Stimulated activated CD4-positive, alpha-beta T cell treated with anti-CD3 and anti-CD28 coated beads, Interleukin-1b, Interleukin-23, amount 100 ng/mL, for 4 hours (primary cell): ENCODE measurements around the gene IL17D.

Experiments used
- DNase-seq, 2 donors: peaks; one replicate each; pipeline ENCODE4 v3.0.0-alpha.2; 2020; ENCODE audit warnings: low read depth in 2 of 2

The IL17D gene

DNA sequence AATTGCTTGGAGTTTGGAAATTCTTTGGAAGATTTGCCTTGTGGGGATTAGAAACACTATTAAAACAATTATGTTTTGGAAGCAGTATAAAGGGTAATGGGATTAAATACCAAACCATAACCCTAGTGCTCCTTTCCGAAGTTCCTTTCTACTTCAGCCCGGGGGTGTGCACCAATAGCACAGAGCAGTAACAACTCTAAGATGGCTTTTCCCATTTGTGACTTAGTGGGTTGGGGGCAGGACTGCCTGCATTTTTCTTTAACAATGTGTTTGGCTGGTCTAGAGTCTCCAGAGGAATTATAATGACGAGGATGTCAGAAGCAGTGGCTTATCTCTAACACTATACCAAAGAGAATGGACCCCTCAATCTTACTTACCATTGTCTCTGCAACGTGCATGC, 11.9 kb upstream of the IL17D start:
- DNase-seq, result no peak

DNA sequence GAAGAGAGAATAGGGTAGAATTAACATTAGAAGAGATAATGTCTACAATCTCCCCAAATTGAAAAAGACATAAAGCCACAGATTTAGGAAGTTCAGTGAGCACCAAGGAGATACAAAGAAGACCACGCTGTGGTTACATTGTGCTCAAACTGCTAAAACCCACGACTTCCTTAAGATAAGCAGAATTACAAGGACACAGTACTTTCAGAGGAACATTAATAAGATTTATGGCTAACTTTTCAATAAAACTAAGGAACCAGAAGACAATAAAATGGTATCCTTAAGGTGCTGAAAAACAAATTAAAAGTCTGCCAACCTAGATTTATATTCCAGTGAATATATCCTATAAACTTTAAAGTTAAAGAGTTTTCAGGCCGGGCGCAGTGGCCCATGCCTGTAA, 7.4 kb upstream of the IL17D start:
- DNase-seq, result no peak

DNA sequence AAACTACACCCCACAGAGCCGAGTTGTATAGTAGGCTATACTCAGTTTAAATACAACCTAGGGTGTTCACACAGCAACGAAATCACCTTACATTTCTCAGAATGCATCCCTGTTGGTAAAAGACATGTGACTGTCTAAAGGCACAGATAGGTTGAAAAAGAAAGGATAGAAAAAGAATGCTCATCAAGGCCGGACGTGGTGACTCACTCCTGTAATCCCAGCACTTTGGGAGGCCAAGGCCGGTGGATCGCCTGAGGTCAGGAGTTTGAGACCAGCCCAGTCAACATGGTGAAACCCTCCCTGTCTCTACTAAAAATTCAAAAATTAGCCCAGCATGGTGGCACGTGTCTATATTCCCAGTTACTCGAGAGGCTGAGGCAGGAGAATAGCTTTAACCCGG, 3.8 kb upstream of the IL17D start:
- DNase-seq, result no peak

DNA sequence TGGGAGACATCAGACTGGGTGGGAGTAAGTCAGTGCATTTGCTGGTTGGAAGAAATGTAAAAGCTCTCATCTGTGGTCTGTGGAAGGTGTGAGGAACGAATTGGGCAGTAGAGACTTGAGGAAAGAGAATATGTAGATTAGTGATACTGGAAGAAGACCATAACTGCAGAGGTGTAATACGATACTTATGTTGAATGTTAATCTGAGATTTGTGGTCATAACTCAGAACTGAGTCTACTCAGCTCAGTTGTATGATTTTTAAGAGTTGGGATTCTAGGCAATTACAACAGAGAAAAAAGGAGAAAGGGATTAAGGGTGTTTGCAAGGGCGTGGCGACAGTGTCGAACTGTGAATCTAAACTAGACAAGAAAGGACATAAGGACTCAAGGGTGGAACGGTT, 3.2 kb upstream of the IL17D start:
- DNase-seq, result no peak

DNA sequence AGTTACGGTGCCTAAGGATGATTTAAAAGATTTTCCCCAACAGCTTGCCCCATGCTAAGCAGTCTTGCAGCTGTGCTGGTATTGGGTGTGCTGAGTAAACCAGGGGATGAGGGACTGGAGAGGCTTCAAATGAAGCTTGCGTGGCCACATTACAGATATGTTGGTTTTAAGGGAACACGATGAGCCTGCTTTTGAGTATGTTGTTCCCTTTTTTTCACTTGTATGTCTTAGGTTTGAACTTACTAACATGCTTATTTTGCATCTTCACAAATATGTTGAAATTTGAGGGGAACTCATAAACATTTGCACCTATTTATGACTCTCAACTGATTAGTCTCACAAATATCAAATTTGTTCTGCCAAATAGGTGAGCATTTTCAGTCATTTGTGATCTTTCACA, 2.0 kb upstream of the IL17D start:
- no peak for DNase-seq

DNA sequence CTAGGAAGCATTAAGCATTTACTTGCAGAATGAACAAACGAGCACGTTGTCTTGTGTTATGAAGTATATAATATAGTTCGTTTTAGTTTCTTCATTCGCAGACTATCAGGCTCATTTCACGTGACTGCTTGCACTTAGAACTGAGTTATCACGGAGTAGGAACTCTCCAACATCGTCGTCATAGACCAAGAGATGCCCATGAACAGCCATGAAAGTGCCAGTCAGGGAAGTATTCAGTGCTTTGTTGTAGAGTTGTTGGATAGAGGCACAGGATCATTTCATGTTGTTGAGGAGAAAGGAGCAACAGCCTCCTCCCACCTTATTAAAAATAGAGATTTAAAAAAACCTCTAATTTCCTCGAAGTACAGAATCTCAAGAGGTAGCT, 977 bp upstream of the IL17D start:
- DNase-seq, result no peak

DNA sequence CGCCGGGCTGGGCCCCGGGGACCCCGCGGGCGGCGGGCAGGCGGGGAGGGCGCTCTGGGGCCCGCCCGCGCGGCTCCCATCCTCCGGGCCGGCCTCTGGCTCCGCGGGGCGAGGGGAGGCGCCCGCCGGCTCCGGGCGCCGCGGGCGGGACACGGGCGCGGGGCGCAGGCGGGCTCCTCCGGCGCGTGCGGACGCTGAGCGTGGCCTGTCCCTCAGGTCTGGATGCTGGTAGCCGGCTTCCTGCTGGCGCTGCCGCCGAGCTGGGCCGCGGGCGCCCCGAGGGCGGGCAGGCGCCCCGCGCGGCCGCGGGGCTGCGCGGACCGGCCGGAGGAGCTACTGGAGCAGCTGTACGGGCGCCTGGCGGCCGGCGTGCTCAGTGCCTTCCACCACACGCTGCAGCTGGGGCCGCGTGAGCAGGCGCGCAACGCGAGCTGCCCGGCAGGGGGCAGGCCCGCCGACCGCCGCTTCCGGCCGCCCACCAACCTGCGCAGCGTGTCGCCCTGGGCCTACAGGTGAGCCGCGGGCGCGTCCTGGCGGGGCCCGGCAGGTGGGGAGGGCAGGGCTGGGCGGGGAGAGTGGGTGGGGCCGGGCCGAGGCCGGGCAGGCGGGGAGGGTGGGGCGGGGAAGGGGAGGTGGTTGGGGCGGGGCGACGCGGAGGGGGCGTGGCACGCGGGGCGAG, 420 bp downstream of the IL17D start:
- peak; percentile 64 to 68 for DNase-seq

DNA sequence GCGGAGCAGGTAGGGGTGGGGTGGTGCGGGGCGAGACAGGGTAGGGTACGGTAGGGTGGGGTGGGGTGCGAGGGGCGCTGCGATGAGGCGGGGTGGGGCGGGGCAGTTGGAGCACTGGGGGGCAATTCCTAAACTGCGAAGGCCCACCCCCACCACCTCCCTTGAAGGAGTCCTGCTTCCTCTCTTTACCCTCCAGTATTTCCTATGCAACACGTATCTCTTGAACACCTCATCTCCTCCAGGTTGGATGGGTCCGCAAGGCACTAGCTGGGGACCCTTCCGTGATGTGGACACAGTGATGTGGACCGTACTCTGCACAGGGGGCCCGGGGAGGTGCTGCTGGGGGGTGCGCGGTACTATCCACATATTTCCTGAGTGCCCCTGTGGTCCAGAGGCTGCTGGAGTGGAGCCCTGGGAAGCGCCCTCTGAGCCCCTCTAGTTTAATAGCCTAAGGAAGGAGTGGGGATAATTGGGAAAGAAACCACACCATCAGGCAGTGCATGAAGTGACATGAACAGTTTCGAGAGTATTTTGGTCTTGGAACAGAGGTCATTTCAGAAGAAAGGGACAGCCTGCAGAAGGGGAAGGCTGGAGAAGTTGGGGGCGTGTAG, 1.1 kb downstream of the IL17D start:
- DNase-seq, result no peak

DNA sequence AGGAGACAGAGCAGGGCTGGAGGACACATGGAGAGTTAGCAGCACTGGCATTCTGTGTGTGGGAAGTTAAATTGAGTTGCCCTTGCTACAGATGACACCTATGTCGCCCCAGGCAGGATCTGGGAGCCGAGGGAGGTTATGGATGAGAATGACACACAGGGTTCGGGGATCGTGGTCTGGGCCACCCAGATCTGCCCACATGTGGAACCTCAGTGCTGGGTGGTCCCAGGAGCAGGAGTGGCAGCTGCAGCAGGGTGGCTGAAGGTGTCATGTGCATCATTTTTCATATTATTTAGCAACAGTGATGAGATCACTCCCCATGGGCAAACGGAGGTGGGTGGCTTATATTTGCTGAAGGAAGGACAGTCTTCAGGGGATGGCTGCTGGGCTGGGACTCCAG, 3.2 kb downstream of the IL17D start:
- DNase-seq, result no peak

DNA sequence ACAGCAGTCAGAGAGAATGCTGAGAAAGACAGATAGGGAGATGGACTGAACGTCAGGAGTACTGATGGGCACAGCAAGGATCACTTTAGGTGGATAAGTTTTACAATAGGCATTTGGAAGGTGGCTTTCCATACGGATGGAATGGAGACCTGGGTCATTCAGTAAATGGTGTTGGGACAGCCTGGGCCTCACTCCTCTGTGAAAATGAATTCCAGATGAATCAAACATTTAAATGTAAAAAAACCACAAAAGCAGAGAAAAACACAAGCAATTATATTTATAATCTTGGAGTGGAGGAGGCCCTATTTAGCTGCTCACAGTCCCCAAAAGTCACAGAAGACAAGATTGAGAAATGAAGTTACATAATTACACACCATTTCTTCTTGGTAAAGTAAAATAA, 4.7 kb downstream of the IL17D start:
- no peak for DNase-seq

DNA sequence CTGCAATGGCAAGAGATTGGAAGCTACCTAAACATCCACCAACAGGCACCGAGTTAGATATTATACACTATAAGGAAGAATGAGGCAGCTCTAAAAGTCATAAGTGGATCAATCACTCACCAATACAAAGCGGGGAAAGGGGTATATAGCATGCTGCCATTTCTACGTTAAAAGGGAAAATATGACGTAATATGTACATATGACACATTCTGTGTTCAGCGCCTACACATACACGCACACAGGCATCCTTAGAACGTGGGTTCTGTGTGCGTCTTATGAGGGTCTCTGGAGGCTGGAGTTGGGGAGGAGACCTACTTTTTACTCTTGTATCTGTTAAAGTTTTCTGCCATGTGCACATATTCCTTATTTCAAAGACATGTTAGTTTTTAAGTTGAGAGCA, 5.9 kb downstream of the IL17D start:
- no peak for DNase-seq

DNA sequence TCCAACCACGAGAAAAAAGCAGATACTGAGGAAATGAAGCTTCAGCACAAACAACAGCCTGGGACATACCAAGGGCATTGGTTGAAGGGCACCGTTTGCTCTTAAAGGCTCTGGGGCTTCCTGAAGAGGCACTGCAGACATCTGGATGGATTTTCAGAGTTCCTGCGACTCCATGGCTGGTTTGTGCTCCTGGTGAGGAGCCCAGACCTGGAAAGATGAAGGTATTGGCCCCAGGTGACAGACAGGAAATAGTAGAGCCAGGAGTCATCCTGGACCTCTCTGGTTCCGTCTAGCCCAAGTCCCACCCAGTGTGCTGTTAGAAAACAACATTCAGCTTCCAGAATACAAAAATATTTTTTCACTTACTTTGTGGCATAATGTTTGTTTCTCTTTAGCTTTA, 6.3 kb downstream of the IL17D start:
- no peak for DNase-seq

DNA sequence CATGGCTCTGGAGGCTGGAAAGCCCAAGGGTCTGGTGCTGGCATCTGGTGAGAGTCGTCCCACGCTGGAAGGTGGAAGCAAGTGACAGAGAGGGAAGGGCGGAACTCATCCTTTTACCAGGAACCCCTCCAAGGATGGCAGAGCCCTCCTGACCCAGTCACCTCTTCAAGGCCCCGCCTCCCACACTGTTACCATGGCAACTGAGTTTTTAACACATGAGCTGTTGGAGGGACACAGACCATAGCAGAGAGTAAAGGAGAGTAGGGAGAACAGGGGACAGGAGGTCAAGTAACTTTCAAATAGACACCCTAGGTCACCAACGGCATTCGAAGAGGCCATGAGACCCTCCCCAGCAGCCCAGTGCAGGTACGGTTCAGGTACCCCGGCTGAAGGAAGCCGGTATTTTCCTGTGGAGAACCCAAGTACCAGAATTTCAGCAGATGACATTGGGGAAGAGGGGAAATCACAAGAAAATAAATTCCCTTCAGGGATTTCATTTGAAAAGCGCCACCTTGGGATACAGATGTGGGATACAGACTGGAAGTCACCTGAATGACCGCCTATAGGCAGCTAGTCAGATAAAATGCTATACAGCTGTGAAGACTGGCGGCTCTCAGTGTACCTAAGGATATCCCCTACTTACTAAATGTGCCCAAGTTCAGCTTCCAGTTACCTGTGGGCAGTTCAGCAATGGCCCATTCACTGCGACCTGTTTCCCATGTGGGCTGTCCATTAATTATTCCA, 8.0 kb downstream of the IL17D start:
- no peak for DNase-seq

DNA sequence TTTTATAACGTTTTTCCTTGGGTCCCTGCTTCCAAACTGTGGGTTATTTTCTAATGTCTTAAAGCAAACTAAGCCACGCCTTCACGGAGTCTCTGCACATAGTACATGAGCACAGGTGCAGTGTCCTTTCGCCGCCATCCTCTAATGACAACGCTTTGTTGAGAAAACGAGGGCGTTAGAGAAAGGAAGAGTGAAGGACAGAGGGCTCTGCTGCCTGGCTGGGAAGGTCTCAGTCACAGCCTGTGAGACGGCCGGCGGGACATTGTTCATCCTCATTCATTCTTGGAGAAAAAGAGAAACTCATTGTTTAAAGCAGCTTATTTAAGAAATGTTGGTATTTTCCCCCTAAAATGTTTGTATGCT, 9.5 kb downstream of the IL17D start:
- no peak for DNase-seq

DNA sequence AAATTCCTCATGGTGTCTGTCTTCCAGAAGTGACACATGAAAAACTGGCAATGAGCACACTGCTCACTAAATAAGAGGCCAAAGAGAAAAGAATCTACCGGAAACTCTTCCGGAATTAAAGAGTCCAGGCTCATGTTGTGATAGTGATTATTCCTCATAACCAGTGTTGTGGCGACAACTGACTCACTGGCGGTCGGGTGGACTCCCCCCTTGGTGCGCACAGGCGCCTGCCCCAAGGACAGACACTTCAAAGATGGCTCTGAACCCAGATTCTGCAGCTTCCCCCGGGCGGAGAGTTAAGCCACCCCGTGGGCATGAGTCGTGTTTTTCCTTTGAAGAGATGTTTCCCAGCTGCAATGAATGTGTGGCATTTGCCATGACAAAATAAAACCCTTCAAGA, 10.3 kb downstream of the IL17D start:
- DNase-seq, result no peak

DNA sequence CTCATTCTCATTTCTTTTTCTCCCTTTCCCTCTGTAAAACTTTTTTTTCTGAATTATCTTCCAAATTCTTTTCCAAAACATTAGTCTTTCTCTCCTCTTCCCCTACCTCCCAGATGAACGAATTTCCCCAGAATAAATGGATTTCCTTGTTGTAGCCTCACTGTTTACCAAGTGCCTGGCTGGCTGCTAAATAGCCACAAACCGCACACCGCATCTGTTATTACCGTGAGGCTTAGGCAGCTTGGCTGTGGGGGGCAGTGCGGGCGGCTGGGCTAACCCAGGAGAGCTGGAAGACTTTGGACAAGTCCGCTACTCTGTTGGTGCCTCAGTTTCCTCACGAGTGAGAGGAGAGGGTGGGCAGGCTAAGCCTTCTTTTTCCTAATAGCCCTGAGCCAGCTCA, 10.7 kb downstream of the IL17D start:
- no peak for DNase-seq

DNA sequence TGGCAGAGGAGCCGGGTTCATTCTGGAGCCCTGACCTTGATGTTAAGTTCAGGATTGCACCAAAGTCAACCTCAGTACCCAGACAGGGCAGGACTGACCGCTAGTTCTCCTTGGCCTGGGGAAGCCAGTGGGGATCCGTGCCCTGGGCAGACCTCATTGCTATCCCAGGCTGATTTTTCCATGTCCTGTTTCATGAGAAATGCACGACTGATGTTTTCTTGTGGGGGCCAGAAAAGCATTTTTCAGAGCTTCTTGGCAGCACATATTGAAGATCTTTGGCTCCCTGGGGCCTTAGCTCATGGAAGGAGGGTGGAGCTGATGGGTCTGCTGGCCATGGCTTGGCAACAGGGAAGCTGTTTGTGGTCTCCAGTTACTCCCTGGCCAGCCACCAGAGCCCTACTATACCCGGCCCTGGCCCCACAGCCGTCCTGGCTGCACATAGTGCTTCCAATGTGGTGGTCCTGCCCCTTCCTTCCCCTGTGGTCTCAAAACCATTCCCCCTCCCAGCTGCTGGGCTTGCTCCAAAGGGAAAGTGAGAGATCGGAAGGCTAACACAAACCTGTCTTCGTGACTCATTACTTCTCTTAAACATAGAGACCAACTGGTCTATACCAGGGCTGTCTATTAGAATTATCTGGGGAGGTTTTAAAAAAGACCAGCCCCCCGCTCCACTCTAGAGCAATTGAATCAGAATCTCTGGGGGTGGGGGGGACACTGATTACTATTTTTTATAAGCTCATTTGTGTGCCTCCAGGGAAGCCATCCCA, 11.2 kb downstream of the IL17D start:
- DNase-seq, result no peak

DNA sequence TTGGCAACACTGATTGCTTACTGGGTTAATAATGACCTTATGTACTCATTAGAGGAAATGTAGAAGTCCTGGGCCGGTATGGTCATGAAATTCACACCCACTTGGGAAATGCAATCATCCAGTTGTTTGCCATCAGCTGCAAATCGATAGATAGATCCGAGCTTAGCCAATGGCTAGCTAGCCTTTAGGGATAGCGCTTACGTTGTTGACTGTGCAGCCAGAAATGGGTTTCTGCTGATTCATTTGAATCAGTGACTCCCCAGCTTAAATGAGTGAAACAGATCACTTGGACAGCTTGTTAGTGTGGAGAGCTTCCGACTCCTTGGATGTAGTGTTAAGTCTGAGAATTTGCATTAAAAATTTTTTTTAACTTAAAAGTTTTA, 11.8 kb downstream of the IL17D start:
- DNase-seq, result no peak

DNA sequence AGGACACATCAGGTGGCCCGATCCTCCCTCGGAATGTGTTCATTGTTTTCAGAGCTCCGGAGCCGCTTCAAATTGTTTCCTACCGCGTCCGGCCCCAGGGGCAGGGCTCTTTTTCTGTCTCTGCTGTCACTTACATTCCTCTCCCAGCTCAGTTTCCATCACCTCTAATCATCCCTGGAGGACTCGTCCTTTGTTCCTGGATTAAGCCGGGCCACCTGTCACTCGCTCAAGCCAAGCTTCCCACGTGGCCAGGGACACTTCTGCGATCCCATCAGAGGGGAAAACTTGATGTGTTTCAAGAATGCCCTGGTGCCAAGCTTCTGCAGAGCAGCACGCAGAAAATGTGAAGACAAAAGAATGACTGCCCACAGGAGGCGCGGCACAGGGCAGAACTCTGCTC, 13.5 kb downstream of the IL17D start:
- no peak for DNase-seq

DNA sequence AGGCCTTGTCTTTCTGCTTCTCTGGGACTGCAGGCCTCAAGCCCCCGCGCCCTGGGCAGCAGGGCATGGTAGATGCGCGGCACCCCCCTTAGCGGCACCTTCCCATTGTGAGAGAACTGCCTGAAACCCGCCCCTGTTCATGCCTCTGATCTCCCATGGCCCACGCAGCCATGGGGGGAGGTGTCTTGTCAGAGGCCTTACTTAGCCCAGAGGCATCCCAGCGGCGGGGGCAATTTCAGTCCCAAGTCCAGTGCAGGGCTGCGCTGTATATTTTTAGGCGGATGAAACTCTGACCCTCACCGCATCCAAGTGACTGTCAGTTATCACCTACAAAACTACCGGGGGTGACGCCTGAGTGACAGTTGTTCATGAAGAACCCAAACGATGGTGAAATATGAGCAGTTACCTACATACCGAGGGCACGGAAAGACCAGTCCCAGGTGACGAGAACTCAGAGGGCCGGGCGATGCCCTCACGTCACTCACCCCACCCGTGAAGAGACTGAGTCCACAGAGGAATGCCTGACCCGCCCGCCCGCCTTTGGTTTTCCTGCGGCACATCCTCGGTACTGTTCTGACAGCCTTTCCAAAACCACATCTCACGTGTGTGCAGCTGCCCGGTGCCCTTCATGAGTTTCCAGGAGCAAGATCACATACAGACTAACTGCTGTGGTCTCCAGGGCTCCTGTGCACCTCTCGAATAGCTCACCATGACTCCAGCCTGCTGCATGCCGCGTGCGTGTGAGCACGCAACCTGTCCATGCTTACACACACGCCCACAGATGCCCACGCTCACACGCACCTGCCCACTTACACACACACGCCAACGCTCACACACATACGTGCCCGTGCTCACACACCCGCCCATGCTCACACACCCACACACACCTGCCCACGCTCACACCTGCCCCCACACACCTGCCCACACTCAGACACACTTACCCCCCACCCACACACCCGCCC, 14.4 kb downstream of the IL17D start:
- no peak for DNase-seq

DNA sequence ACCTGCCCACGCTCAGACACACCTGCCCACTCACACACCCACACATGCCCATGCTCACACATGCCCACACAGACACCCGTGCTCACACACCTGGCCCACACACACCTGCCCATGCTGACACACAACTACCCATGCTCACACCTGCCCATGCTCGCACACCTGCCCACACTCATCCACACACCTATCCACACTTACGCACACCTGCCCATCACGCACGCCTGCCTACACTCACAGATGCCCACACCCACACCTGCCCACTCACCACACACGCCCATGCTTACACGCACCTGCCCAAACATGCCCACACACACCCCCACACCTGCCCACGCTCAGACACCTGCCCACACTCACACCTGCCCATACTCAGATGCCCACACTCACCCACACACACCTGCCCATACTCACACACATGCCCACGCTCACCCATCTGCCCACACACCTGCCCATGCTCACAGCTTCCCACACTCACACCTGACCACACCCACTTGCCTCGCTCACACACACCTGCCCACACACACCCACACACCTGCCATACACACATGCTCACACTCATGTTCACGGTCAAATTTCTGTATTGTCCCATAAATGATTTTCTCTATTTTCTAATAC, 15.6 kb downstream of the IL17D start:
- no peak for DNase-seq
